GM12891 (cell line): ENCODE results near the gene ADCYAP1.

ENCODE experiments used
- DNase-seq: peaks from one replicate; pipeline ENCODE4 v3.0.0; 2011; ENCODE audit warnings: low spot score; ENCODE audit not compliant: insufficient read length
- FAIRE-seq: peaks from 2 replicates; lab custom pipeline; 2011; peaks lifted over from hg19 to GRCh38; lab: Jason Lieb, UNC
- PAX5 ChIP-seq: IDR thresholded peaks from 2 replicates; pipeline ENCODE4 v1.6.1; 2011; ENCODE audit warnings: low read length, moderate library complexity, mild to moderate bottlenecking; ENCODE audit not compliant: insufficient read depth, severe bottlenecking
- POLR2A ChIP-seq: IDR thresholded peaks from 2 replicates; pipeline ENCODE4 v1.6.1; 2011; ENCODE audit warnings: low read depth, low read length, control low read depth
- POLR2AphosphoS5 ChIP-seq: IDR thresholded peaks from 2 replicates; pipeline ENCODE4 v1.6.1; 2011; ENCODE audit warnings: low read depth, low read length, control low read depth
- POU2F2 ChIP-seq: IDR thresholded peaks from 2 replicates; pipeline ENCODE4 v1.6.1; 2011; ENCODE audit warnings: low read depth, mild to moderate bottlenecking, control low read depth, low read length, moderate library complexity
- SPI1 ChIP-seq: IDR thresholded peaks from 2 replicates; pipeline ENCODE4 v1.6.1; 2011; ENCODE audit warnings: low read depth, low read length, control low read depth
- TAF1 ChIP-seq: IDR thresholded peaks from 2 replicates; pipeline ENCODE4 v1.6.1; 2011; ENCODE audit warnings: low read depth, low read length, control low read depth

Gene ADCYAP1

GRCh38 chr18:908758-909724 lies 4.4 kb downstream of the ADCYAP1 start:
- TF ChIP-seq POLR2AphosphoS5 (no peak), SPI1 (no peak), POU2F2 (no peak), TAF1 (no peak), PAX5 (no peak)
- FAIRE-seq: no peak
- no peak for DNase-seq

- FAIRE-seq: no peak
- DNase-seq: no peak
- TF ChIP-seq SPI1 (no peak), TAF1 (no peak), POU2F2 (no peak), PAX5 (no peak), POLR2A (no peak), POLR2AphosphoS5 (no peak)
Measured at GRCh38 chr18:910247-910646, 5.6 kb downstream of the ADCYAP1 start.

DNA sequence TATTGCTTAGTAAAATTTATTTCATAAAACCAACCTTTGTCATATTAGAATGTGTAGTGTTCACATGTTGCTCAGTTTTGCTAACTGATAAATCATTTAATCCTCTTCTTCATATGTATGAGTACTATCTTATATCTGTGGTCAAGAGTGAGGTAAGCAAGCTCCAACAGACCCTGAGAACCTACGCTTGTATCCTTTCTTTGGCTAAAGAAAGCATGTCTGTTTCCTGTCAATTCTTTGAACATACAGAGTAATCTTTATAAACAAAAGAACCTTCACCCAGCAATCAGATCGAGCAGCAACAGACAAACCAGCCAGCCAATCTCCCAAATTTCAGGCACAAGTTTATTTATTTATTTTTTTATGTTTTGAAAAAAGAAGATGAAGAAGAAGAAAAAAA lies 6.4 kb downstream of the ADCYAP1 start:
- no peak for FAIRE-seq
- TF ChIP-seq POU2F2 (no peak), SPI1 (no peak), PAX5 (no peak), POLR2A (no peak), TAF1 (no peak), POLR2AphosphoS5 (no peak)
- DNase-seq: no peak

DNA sequence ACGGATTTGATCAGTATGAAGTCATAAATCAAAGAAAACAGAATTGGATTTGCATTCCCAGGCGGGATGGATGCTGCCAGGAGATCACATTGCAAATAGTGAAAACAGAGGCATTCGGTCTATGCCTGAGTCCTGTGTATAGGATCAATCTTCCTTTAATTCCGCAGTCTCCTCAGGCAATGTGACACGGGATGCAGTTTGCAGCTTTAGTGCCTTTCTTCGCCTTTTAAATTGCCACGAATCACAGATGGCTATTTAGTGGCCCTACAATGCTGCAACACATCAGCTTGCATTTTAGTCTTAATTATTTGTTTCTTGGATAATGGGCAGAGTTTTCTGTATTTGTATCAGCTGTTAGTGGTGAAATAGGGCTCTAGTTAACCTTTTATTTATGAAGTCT lies 6.8 kb downstream of the ADCYAP1 start:
- no peak for TF ChIP-seq POU2F2
- TF ChIP-seq PAX5: no peak
- TF ChIP-seq TAF1: no peak
- no peak for TF ChIP-seq POLR2AphosphoS5
- no peak for TF ChIP-seq POLR2A
- TF ChIP-seq SPI1: no peak
- FAIRE-seq (no peak), DNase-seq (no peak)

DNA sequence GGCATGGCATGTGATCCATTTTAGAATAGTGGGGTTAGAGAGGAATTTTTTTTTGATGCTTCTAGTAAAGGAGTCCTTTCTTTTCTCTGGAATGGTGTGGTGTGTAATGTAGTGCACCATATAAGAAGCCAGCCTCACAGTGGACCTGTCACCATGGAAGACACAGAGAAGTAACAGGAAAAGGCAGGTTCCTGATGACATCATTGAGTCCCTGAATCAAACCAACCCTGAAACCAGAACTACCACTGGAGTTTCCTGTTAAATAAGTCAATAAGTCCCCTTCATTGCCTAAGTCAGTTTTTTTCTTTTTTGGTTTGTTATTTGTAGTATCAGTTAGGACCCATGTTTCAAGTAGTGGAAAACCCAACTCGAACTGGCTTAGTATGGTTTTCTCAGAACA lies 11.9 kb downstream of the ADCYAP1 start:
- no peak for FAIRE-seq
- TF ChIP-seq POLR2A (no peak), POU2F2 (no peak), POLR2AphosphoS5 (no peak), SPI1 (no peak), PAX5 (no peak), TAF1 (no peak)

GRCh38 chr18:919078-919477 lies 14.4 kb downstream of the ADCYAP1 start:
- DNase-seq: no peak
- TF ChIP-seq PAX5 (no peak), POLR2A (no peak), TAF1 (no peak), POU2F2 (no peak), POLR2AphosphoS5 (no peak), SPI1 (no peak)
- FAIRE-seq: no peak

More for the DNA sequence above, 11.9 kb downstream of the ADCYAP1 start:
- no peak for DNase-seq

- TF ChIP-seq TAF1 (no peak), POLR2A (no peak), POLR2AphosphoS5 (no peak), PAX5 (no peak), SPI1 (no peak), POU2F2 (no peak)
- no peak for FAIRE-seq
Measured at GRCh38 chr18:923144-923866, 18.6 kb downstream of the ADCYAP1 start.

GRCh38 chr18:924987-925386 lies 20.3 kb downstream of the ADCYAP1 start:
- DNase-seq (no peak), FAIRE-seq (no peak)
- TF ChIP-seq TAF1 (no peak), POLR2AphosphoS5 (no peak), POU2F2 (no peak), SPI1 (no peak), PAX5 (no peak), POLR2A (no peak)

More at GRCh38 chr18:923144-923866, 18.6 kb downstream of the ADCYAP1 start:
- DNase-seq: no peak

- FAIRE-seq: no peak
- TF ChIP-seq POU2F2 (no peak), TAF1 (no peak), POLR2AphosphoS5 (no peak), POLR2A (no peak), SPI1 (no peak), PAX5 (no peak)
- DNase-seq: no peak
Measured at GRCh38 chr18:926946-927345, 22.3 kb downstream of the ADCYAP1 start.
